OCI-LY1 (cell line): ENCODE measurements around the gene USP36.
"Not testable (repeated sequence)": the region's sequence is repeated elsewhere in the genome, so short reads cannot be mapped to it uniquely, and the experiment has no call there.

Source experiments
- H2AFZ ChIP-seq: fragments of 200-600 bp; sonication (generic), shearing (Covaris generic); 2 replicates; pipeline ENCODE4 v1.6.0; 2014; ENCODE audit warnings: antibody characterized with exemption, mild to moderate bottlenecking, low read length
- H3F3A ChIP-seq: fragments of 200-600 bp; sonication (generic), shearing (Covaris generic); 2 replicates; pipeline ENCODE4 v1.6.0; 2014; ENCODE audit warnings: mild to moderate bottlenecking, antibody characterized with exemption, low read length, moderate library complexity; ENCODE audit not compliant: insufficient read depth
- H3K27ac ChIP-seq: fragments of 200-600 bp; sonication (generic); 2 replicates; pipeline ENCODE4 v1.5.1; 2014; ENCODE audit warnings: low read length, mixed run types, mild to moderate bottlenecking, low read depth; ENCODE audit not compliant: poor library complexity, severe bottlenecking
- H3K27me3 ChIP-seq: fragments of 200-600 bp; sonication (generic); 2 replicates; pipeline ENCODE4 v1.6.0; 2014; ENCODE audit warnings: antibody characterized with exemption, mild to moderate bottlenecking, low read length, moderate library complexity; ENCODE audit not compliant: insufficient read depth
- H3K36me3 ChIP-seq: fragments of 200-600 bp; sonication (generic); 2 replicates; pipeline ENCODE4 v1.6.1; 2014; ENCODE audit warnings: mild to moderate bottlenecking, antibody characterized with exemption, low read length, moderate library complexity, mixed read lengths; ENCODE audit not compliant: insufficient read depth
- H3K4me1 ChIP-seq: fragments of 200-600 bp; sonication (generic); 2 replicates; pipeline ENCODE4 v1.5.1; 2014; ENCODE audit warnings: mild to moderate bottlenecking, low read length, moderate library complexity; ENCODE audit not compliant: insufficient read depth, severe bottlenecking
- H3K4me2 ChIP-seq: fragments of 200-600 bp; sonication (generic), shearing (Covaris generic); 2 replicates; pipeline ENCODE4 v1.6.1; 2014; ENCODE audit warnings: low read length
- H3K4me3 ChIP-seq: fragments of 200-600 bp; sonication (generic); 2 replicates; pipeline ENCODE4 v1.5.1; 2014; ENCODE audit warnings: low read length, low read depth, mild to moderate bottlenecking, mixed read lengths; ENCODE audit not compliant: poor library complexity, severe bottlenecking
- H3K79me2 ChIP-seq: fragments of 200-600 bp; shearing (Covaris generic); 2 replicates; pipeline ENCODE4 v1.6.1; 2016; ENCODE audit warnings: mixed run types, low read length, mixed read lengths; ENCODE audit not compliant: insufficient read depth
- H3K9ac ChIP-seq: fragments of 200-600 bp; sonication (generic), shearing (Covaris generic); 2 replicates; pipeline ENCODE4 v1.6.1; 2014; ENCODE audit warnings: mild to moderate bottlenecking, low read length, mixed read lengths
- H3K9me2 ChIP-seq: fragments of 200-600 bp; sonication (generic), shearing (Covaris generic); 2 replicates; pipeline ENCODE4 v1.6.1; 2014; ENCODE audit warnings: low read depth, mild to moderate bottlenecking, low read length, mixed read lengths
- H3K9me3 ChIP-seq: fragments of 200-600 bp; shearing (Covaris generic); 2 replicates; pipeline ENCODE4 v1.6.1; 2014; ENCODE audit warnings: low read length, mixed read lengths
- H4K20me1 ChIP-seq: fragments of 200-600 bp; sonication (generic), shearing (Covaris generic); 2 replicates; pipeline ENCODE4 v1.6.0; 2016; ENCODE audit warnings: mild to moderate bottlenecking, low read length; ENCODE audit not compliant: insufficient read depth
- EZH2 ChIP-seq: fragments of 200-600 bp; sonication (generic), shearing (Covaris generic); IDR thresholded peaks from 2 replicates; pipeline ENCODE4 v1.8.0; 2017; ENCODE audit warnings: borderline replicate concordance, mixed run types, mild to moderate bottlenecking, antibody characterized with exemption, low read length, moderate library complexity, mixed read lengths
- TF ChIP-seq, protein P1 (sequence below): fragments of 200-600 bp; sonication (generic), shearing (Covaris generic); IDR thresholded peaks from 2 replicates; pipeline ENCODE4 v1.5.1; 2017; ENCODE audit warnings: mild to moderate bottlenecking, antibody characterized with exemption, low read length, moderate library complexity, mixed read lengths

Gene USP36

GRCh38 chr17:78781104-78781892 lies 59.3 kb downstream of the USP36 start:
- no peaks in the 10 kb centered on the region for H4K20me1 ChIP-seq
- no peak overlapping the region for H2AFZ ChIP-seq

GRCh38 chr17:78780335-78780734 lies 60.3 kb downstream of the USP36 start:
- no peaks in the 10 kb centered on the region for H3K9me3 ChIP-seq
- H2AFZ ChIP-seq = no peak overlapping the region
- no peaks in the 10 kb centered on the region for H3K36me3 ChIP-seq
- H3K4me2 ChIP-seq = no peak overlapping the region
- no peaks in the 10 kb centered on the region for H3K79me2 ChIP-seq
- H4K20me1 ChIP-seq = no peaks in the 10 kb centered on the region
- H3K27me3 ChIP-seq = no peaks in the 10 kb centered on the region
- no peak overlapping the region for H3K27ac ChIP-seq
- H3F3A ChIP-seq = no peaks in the 10 kb centered on the region; the same call in 1 of the 2 replicates
- H3K9ac ChIP-seq = no peak overlapping the region
- peaks cover 22% of the 10 kb centered on the region for H3K4me1 ChIP-seq
- H3K9me2 ChIP-seq = no peaks in the 10 kb centered on the region
- TF ChIP-seq, protein P1, sequence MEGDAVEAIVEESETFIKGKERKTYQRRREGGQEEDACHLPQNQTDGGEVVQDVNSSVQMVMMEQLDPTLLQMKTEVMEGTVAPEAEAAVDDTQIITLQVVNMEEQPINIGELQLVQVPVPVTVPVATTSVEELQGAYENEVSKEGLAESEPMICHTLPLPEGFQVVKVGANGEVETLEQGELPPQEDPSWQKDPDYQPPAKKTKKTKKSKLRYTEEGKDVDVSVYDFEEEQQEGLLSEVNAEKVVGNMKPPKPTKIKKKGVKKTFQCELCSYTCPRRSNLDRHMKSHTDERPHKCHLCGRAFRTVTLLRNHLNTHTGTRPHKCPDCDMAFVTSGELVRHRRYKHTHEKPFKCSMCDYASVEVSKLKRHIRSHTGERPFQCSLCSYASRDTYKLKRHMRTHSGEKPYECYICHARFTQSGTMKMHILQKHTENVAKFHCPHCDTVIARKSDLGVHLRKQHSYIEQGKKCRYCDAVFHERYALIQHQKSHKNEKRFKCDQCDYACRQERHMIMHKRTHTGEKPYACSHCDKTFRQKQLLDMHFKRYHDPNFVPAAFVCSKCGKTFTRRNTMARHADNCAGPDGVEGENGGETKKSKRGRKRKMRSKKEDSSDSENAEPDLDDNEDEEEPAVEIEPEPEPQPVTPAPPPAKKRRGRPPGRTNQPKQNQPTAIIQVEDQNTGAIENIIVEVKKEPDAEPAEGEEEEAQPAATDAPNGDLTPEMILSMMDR = no peak
- TF ChIP-seq EZH2 = no peak
- no peak overlapping the region for H3K4me3 ChIP-seq

More at GRCh38 chr17:78781104-78781892, 59.3 kb downstream of the USP36 start:
- Histone ChIP-seq H3K4me1 (peaks cover 13% of the 10 kb centered on the region), H3K27me3 (no peaks in the 10 kb centered on the region), H3K4me2 (peak overlapping the region; percentile 86), H3K9me2 (no peaks in the 10 kb centered on the region), H3K4me3 (peak overlapping the region; percentile 75), H3K9me3 (no peaks in the 10 kb centered on the region), H3K9ac (peak overlapping the region; percentile 65), H3K27ac (no peak overlapping the region), H3F3A (no peaks in the 10 kb centered on the region; the same call in 1 of the 2 replicates), H3K79me2 (no peaks in the 10 kb centered on the region), H3K36me3 (no peaks in the 10 kb centered on the region)
- TF ChIP-seq EZH2 = no peak
- TF ChIP-seq, protein P1 = no peak

GRCh38 chr17:78779850-78780249 lies 60.8 kb downstream of the USP36 start:
- Histone ChIP-seq H3K9me2 (no peaks in the 10 kb centered on the region), H3K9me3 (no peaks in the 10 kb centered on the region), H3K27ac (no peak overlapping the region), H3K4me2 (no peak overlapping the region), H3K4me3 (no peak overlapping the region), H3K27me3 (no peaks in the 10 kb centered on the region; the same call in 1 of the 2 replicates), H3K79me2 (no peaks in the 10 kb centered on the region), H3F3A (no peaks in the 10 kb centered on the region), H2AFZ (no peak overlapping the region), H3K36me3 (no peaks in the 10 kb centered on the region), H3K4me1 (peaks cover 25% of the 10 kb centered on the region), H3K9ac (no peak overlapping the region), H4K20me1 (no peaks in the 10 kb centered on the region)
- TF ChIP-seq EZH2 = no peak
- TF ChIP-seq, protein P1 = no peak

DNA sequence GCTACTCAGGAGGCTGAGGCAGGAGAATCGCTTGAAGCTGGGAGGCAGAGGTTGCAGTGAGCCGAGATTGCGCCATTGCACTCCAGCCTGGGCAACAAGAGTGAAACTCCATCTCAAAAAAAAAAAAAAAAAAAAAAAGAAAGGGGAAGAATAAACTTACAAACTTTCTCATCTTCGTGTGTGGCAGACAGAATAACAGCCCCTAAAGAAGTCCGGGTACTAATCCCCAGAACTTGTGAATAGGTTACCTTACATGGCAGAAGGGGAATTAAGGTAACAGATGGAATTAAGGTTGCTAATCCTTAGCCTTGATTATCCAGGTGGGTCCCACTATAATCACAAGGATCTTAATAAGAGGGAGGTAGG lies 61.3 kb downstream of the USP36 start:
- H4K20me1 ChIP-seq, H3K4me3 ChIP-seq, H3K9ac ChIP-seq, H3F3A ChIP-seq, H3K9me3 ChIP-seq, H3K27ac ChIP-seq, H2AFZ ChIP-seq, H3K4me2 ChIP-seq, H3K79me2 ChIP-seq, H3K9me2 ChIP-seq, H3K27me3 ChIP-seq, H3K36me3 ChIP-seq: not testable (repeated sequence)
- H3K4me1 ChIP-seq = peaks cover 25% of the 10 kb centered on the region
